ENCODE data around the gene CRTC1.
"Not testable (repeated sequence)": the region's sequence is repeated elsewhere in the genome, so short reads cannot be mapped to it uniquely, and the experiment has no call there.

CRTC1 gene

DNA sequence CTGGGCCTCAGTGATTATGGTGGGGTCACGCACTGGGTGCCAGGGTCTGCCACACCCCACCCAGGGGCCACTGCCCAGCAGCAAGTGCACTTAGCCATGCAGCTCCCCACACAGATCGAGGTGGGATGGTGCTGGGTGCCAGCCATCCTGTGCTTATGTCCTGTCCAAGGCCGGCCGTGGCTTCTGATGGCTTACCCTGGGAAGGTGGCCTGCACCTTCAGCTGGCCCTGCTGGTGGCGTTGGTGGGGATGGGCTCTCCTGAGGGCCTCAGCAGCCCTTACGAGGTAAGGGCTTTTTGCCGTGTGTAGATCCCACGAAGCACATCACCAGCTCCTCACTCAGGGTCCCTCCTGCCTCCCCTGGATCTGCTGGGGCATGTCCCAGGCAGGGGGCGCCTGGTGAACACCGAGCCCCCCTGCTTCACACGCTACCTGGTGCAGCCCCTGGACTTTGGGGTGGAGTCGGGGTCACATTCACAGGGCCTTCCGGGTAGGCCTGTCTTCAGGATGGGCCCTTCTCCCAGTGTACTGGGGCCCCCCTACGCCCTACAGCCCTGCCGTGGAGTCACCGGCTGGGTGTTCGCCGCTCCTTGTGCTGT lies 46.6 kb downstream of the CRTC1 start:
- Histone ChIP-seq H3K27me3 (ENCODE audit: control insufficient read depth in 1 of 2, insufficient read depth in 2 of 2, low read length in 2 of 2) (no peaks in the 10 kb centered on the region), H3K4me1 (ENCODE audit: control insufficient read depth, insufficient read depth, low read length) (peaks cover 16% of the 10 kb centered on the region), H3K36me3 (ENCODE audit: control insufficient read depth in 2 of 2, insufficient read depth in 2 of 2, low read length in 2 of 2) (no peaks in the 10 kb centered on the region), H3K9ac (ENCODE audit: low read length in 2 of 2) (no peak overlapping the region), H3K4me3 (ENCODE audit: low read length in 2 of 2) (no peak overlapping the region), H3K27ac (ENCODE audit: low read length) (no peak overlapping the region), H3K9me3 (ENCODE audit: control insufficient read depth in 2 of 2, low read length in 2 of 2) (no peaks in the 10 kb centered on the region)

DNA sequence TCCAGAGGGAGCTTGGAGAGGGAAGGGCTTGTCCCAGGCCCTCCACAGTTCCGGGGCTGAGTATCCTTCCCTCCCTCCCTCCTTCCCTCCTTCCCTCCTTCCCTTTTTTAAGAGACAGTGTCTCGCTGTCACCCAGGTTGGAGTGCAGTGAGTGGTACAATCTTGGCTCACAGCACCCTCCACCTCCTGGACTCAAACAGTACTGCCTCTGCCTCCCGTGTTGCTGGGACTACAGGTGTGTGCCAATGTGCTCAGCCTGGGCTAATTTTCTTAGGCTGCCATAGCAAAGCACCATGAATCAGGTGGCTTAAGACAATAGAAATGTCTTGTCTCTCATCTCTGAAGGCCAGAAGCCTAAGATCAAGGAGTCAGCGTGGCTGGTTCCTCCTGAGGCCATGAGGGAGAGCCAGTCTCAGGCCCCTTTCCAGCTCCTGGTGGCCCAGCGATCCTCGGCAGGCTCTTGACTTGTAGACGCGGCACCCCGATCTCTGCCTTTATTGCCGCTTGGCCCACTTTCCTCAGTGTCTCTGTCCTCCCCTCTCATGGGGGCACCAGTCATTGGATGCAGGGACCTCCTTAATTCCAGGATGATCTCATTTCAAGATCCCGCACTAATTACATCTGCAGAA lies 47.5 kb downstream of the CRTC1 start:
- no peaks in the 10 kb centered on the region for H3K36me3 ChIP-seq (ENCODE audit: control insufficient read depth in 2 of 2, insufficient read depth in 2 of 2, low read length in 2 of 2)
- H3K9ac ChIP-seq (ENCODE audit: low read length in 2 of 2), result no peak overlapping the region
- no peaks in the 10 kb centered on the region for H3K9me3 ChIP-seq (ENCODE audit: control insufficient read depth in 2 of 2, low read length in 2 of 2)
- peaks cover 25% of the 10 kb centered on the region for H3K4me1 ChIP-seq (ENCODE audit: control insufficient read depth, insufficient read depth, low read length)
- H3K27me3 ChIP-seq (ENCODE audit: control insufficient read depth in 1 of 2, insufficient read depth in 2 of 2, low read length in 2 of 2), result no peaks in the 10 kb centered on the region
- H3K27ac ChIP-seq (ENCODE audit: low read length), result no peak overlapping the region
- no peak overlapping the region for H3K4me3 ChIP-seq (ENCODE audit: low read length in 2 of 2)

DNA sequence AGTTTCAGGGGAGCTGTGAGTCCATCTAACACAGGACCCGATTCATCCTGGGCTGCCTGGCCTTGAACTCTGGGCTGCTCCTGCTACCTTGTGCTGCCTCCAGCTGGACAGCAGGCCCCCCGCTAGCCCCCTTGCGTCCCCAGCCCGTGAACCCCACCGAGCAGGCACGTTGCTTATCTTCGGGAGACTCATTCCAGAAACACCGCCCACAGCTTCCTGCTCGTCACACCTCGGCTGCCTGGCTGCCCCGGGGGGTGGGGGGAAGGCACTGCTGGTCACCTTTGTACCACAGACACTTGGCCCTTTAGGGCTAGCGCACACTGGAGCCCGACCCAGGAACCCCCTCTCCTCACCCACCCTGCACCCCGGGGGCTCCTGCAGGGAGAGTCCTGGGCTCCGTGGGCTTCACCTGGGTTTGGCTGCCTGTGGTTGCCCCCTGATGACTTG lies 48.1 kb downstream of the CRTC1 start:
- Histone ChIP-seq H3K9me3 (ENCODE audit: control insufficient read depth in 2 of 2, low read length in 2 of 2) (no peaks in the 10 kb centered on the region), H3K4me1 (ENCODE audit: control insufficient read depth, insufficient read depth, low read length) (peaks cover 29% of the 10 kb centered on the region), H3K27me3 (ENCODE audit: control insufficient read depth in 1 of 2, insufficient read depth in 2 of 2, low read length in 2 of 2) (no peaks in the 10 kb centered on the region), H3K27ac (ENCODE audit: low read length) (no peak overlapping the region), H3K36me3 (ENCODE audit: control insufficient read depth in 2 of 2, insufficient read depth in 2 of 2, low read length in 2 of 2) (no peaks in the 10 kb centered on the region), H3K9ac (ENCODE audit: low read length in 2 of 2) (no peak overlapping the region), H3K4me3 (ENCODE audit: low read length in 2 of 2) (no peak overlapping the region)

- peak overlapping the region in 1 of 2 donors; percentile 47 for H3K4me3 ChIP-seq (ENCODE audit: low read length in 2 of 2)
- H3K36me3 ChIP-seq (ENCODE audit: control insufficient read depth in 2 of 2, insufficient read depth in 2 of 2, low read length in 2 of 2), result no peaks in the 10 kb centered on the region
- no peaks in the 10 kb centered on the region for H3K9me3 ChIP-seq (ENCODE audit: control insufficient read depth in 2 of 2, low read length in 2 of 2)
- peak overlapping the region in 1 of 2 donors; percentile 14 for H3K9ac ChIP-seq (ENCODE audit: low read length in 2 of 2)
- peaks cover 32% of the 10 kb centered on the region for H3K4me1 ChIP-seq (ENCODE audit: control insufficient read depth, insufficient read depth, low read length)
- H3K27ac ChIP-seq (ENCODE audit: low read length), result peak overlapping the region; percentile 53
- H3K27me3 ChIP-seq (ENCODE audit: control insufficient read depth in 1 of 2, insufficient read depth in 2 of 2, low read length in 2 of 2), result no peaks in the 10 kb centered on the region
These were observed 49.7 kb downstream of the CRTC1 start for GRCh38 chr19:18733196-18733647.

- Histone ChIP-seq H3K27ac (ENCODE audit: low read length) (peak overlapping the region; percentile 53), H3K4me1 (ENCODE audit: control insufficient read depth, insufficient read depth, low read length) (peaks cover 32% of the 10 kb centered on the region), H3K4me3 (ENCODE audit: low read length in 2 of 2) (peak overlapping the region in 1 of 2 donors; percentile 47)
- not testable (repeated sequence) for H3K36me3 ChIP-seq (ENCODE audit: control insufficient read depth in 2 of 2, insufficient read depth in 2 of 2, low read length in 2 of 2); H3K9ac ChIP-seq (ENCODE audit: low read length in 2 of 2); H3K9me3 ChIP-seq (ENCODE audit: control insufficient read depth in 2 of 2, low read length in 2 of 2); H3K27me3 ChIP-seq (ENCODE audit: control insufficient read depth in 1 of 2, insufficient read depth in 2 of 2, low read length in 2 of 2)
These were observed 50.4 kb downstream of the CRTC1 start for GRCh38 chr19:18733762-18734332.

DNA sequence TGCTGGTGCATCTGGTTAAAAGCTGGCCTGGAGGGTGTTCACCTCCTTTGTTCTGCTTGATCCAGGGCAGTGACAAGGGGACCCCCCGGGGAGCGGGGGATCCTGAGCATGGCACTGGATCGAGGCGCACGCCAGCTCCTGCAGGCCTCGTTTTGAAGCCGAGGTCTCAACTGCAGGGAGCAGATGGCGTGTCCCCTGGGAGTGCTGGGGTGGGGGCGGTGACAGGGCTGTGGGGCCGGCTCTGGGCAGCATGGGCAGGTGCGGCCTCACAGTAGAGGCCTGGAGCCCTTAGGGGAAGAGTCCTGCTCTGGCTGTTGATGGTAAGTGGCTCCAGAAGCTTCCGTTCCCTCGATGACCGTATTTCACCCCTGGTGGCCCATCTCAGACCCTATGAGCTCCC lies 51.8 kb downstream of the CRTC1 start:
- H3K27ac ChIP-seq (ENCODE audit: low read length), result no peak overlapping the region
- H3K4me3 ChIP-seq (ENCODE audit: low read length in 2 of 2), result no peak overlapping the region
- peaks cover 32% of the 10 kb centered on the region for H3K4me1 ChIP-seq (ENCODE audit: control insufficient read depth, insufficient read depth, low read length)
- no peaks in the 10 kb centered on the region for H3K36me3 ChIP-seq (ENCODE audit: control insufficient read depth in 2 of 2, insufficient read depth in 2 of 2, low read length in 2 of 2)
- no peaks in the 10 kb centered on the region for H3K9me3 ChIP-seq (ENCODE audit: control insufficient read depth in 2 of 2, low read length in 2 of 2)
- H3K27me3 ChIP-seq (ENCODE audit: control insufficient read depth in 1 of 2, insufficient read depth in 2 of 2, low read length in 2 of 2), result no peaks in the 10 kb centered on the region
- no peak overlapping the region for H3K9ac ChIP-seq (ENCODE audit: low read length in 2 of 2)

GRCh38 chr19:18735752-18736151 lies 52.3 kb downstream of the CRTC1 start:
- H3K27ac ChIP-seq (ENCODE audit: low read length), result no peak overlapping the region
- no peaks in the 10 kb centered on the region for H3K36me3 ChIP-seq (ENCODE audit: control insufficient read depth in 2 of 2, insufficient read depth in 2 of 2, low read length in 2 of 2)
- H3K9me3 ChIP-seq (ENCODE audit: control insufficient read depth in 2 of 2, low read length in 2 of 2), result no peaks in the 10 kb centered on the region
- H3K4me1 ChIP-seq (ENCODE audit: control insufficient read depth, insufficient read depth, low read length), result peaks cover 32% of the 10 kb centered on the region
- no peaks in the 10 kb centered on the region for H3K27me3 ChIP-seq (ENCODE audit: control insufficient read depth in 1 of 2, insufficient read depth in 2 of 2, low read length in 2 of 2)
- H3K4me3 ChIP-seq (ENCODE audit: low read length in 2 of 2), result no peak overlapping the region
- H3K9ac ChIP-seq (ENCODE audit: low read length in 2 of 2), result no peak overlapping the region

DNA sequence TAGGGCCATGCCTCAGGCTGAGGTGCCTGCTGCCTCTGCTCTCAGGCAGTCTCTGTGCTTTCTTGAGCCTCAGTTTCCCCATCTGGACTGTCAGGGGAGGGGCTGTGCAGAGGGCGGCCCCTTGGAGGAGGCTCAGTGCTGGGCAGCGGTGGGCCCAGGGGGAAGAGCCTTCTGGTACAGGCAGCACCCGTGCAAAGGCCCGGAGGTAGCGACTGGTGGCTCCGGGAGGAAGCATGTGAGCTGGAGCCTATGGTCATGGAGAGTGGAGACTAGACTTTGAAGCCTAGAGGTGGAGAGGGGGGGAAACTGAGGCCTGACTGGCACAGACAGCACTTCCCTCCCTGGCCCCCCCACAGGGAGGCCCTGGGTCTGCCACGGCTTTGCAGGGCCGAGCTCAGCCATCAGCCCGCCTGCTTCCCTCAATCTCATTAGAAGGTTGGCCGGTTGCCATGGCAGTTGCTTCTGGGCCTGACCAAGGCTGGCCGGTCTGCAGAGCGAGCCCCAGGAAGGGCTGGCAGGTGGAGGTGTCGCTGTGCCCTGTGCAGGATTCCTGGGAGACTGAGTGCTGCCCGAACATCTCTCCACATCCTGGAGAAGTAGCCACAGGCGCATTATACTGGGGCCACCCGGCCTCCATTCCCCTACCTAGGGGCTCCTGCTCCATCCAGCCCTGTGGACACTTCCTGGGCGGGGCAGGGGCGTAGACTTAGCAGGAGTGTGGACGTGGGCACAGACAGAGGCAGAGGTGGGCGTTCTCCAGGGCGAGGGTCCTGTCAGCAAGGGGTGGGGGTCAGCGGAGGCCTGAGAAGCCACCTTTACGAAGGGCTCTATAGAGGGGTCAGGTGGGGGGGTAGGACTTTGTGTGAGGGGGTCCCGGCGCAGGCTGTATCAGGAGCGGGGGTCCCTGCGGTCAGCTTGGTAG lies 53.2 kb downstream of the CRTC1 start:
- H3K9ac ChIP-seq (ENCODE audit: low read length in 2 of 2), result no peak overlapping the region
- H3K36me3 ChIP-seq (ENCODE audit: control insufficient read depth in 2 of 2, insufficient read depth in 2 of 2, low read length in 2 of 2), result no peaks in the 10 kb centered on the region
- H3K27me3 ChIP-seq (ENCODE audit: control insufficient read depth in 1 of 2, insufficient read depth in 2 of 2, low read length in 2 of 2), result no peaks in the 10 kb centered on the region
- no peak overlapping the region for H3K27ac ChIP-seq (ENCODE audit: low read length)
- H3K4me3 ChIP-seq (ENCODE audit: low read length in 2 of 2), result no peak overlapping the region
- no peaks in the 10 kb centered on the region for H3K9me3 ChIP-seq (ENCODE audit: control insufficient read depth in 2 of 2, low read length in 2 of 2)
- peaks cover 41% of the 10 kb centered on the region for H3K4me1 ChIP-seq (ENCODE audit: control insufficient read depth, insufficient read depth, low read length)

- no peaks in the 10 kb centered on the region for H3K36me3 ChIP-seq (ENCODE audit: control insufficient read depth in 2 of 2, insufficient read depth in 2 of 2, low read length in 2 of 2)
- H3K9me3 ChIP-seq (ENCODE audit: control insufficient read depth in 2 of 2, low read length in 2 of 2), result no peaks in the 10 kb centered on the region
- no peak overlapping the region for H3K9ac ChIP-seq (ENCODE audit: low read length in 2 of 2)
- H3K4me1 ChIP-seq (ENCODE audit: control insufficient read depth, insufficient read depth, low read length), result peaks cover 44% of the 10 kb centered on the region
- H3K27ac ChIP-seq (ENCODE audit: low read length), result no peak overlapping the region
- no peak overlapping the region for H3K4me3 ChIP-seq (ENCODE audit: low read length in 2 of 2)
- H3K27me3 ChIP-seq (ENCODE audit: control insufficient read depth in 1 of 2, insufficient read depth in 2 of 2, low read length in 2 of 2), result no peaks in the 10 kb centered on the region
These were observed 54.0 kb downstream of the CRTC1 start for GRCh38 chr19:18737337-18737953.

DNA sequence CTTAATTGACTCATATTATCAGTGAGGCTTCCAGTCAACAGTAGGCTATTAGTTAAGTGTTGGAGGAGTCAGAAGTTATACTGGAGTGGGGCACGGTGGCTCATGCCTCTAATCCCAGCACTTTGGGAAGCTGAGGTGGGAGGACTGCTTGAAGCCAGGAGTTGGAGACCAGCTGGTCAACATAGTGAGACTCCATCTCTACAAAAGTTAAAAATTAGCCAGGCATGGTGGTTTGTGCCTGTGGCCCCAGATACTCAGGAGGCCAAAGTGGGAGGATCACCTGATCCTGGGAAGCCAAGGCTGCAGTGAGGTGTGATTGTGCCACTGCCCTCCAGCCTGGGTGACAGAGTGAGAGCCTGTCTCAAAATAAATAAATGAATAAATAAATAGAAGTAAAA lies 54.5 kb downstream of the CRTC1 start:
- Histone ChIP-seq H3K4me1 (ENCODE audit: control insufficient read depth, insufficient read depth, low read length) (peaks cover 47% of the 10 kb centered on the region), H3K27ac (ENCODE audit: low read length) (no peak overlapping the region)

More for the DNA sequence above, 54.5 kb downstream of the CRTC1 start:
- Histone ChIP-seq H3K27me3 (ENCODE audit: control insufficient read depth in 1 of 2, insufficient read depth in 2 of 2, low read length in 2 of 2) (no peaks in the 10 kb centered on the region), H3K9ac (ENCODE audit: low read length in 2 of 2) (no peak overlapping the region), H3K9me3 (ENCODE audit: control insufficient read depth in 2 of 2, low read length in 2 of 2) (no peaks in the 10 kb centered on the region), H3K36me3 (ENCODE audit: control insufficient read depth in 2 of 2, insufficient read depth in 2 of 2, low read length in 2 of 2) (no peaks in the 10 kb centered on the region), H3K4me3 (ENCODE audit: low read length in 2 of 2) (no peak overlapping the region)

Measured in stomach smooth muscle (tissue), 2 donors.